ELF-1 (cell line): ENCODE data around the gene HSPA12B.

Source experiments
- DNase-seq: peaks from one replicate; pipeline ENCODE4 v3.0.0-alpha.2; 2016; ENCODE audit warnings: low read depth, low spot score

Gene HSPA12B

DNA sequence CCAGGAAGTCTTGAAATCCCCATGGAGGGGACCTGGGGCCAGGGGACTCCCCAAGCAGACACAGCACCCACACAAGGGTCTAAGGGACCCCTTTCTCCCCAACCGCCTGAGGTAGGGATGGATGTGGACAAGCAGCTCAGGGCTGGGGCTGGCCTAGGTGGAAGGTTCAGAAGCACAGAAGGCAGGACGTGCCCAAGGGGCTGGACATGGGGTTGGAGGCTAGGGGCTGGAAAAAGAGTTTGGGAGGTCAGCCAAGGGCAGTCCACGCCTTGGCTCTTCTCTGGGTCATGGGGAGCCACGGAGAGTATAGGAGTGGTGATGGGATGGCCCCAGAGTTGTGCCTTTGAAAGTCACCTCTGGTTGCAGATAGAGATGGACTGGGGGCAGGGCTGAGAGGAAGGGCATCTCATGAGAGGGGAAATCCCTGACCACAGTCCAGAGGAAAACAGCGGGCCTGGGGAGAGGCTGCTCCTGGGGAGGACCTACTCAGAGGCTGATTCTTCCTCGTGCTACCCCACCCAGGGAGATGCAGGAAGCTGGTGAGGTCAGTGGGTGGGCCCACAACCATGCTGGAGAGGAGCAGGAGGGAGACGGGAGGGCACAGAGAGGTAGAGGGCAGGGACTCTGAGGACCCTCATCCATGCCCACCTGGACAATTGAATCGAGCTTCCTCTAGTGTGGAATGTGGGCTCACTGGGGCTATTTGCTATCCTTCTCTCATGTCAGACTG, 2.5 kb upstream of the HSPA12B start:
- no peak for DNase-seq

DNA sequence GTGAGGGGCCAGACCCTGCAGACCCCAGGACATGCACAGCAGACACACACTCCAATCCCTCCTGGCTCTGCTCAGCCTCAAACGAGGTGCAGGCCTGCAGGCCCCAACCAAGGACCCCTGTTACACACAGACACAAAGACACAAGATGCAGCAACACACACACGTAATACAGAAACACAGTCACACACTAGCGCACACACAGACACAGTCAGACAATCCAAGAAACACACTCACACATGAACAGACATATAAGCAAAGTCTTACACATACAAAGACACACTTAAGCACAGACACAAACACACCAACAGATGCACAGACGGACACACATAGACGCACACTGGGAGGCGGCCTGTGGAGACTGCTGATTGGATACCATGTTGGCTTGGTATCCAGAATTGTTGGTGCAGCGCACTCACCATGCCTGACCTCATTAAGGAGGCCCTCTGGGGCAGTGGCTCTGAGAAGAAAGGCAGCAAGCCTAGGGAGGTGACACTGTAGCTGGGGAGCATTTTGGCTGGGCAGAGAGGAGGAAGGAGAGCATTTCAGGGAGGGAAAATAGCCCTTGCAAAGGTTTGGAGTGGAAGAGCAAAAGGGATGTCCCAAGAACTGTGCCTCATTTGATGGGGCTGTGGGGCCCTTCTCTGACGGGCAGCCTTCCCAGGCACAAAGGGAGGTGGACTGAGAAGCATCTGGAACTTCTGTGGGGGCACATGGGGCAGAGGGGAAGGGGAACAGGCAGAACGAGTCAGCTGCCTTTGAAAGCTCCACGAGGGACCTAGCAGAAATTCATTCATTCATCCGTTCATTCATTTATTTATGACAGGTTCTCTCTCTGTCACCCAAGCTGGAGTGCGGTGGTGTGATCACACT, 1.4 kb upstream of the HSPA12B start:
- DNase-seq: no peak

DNA sequence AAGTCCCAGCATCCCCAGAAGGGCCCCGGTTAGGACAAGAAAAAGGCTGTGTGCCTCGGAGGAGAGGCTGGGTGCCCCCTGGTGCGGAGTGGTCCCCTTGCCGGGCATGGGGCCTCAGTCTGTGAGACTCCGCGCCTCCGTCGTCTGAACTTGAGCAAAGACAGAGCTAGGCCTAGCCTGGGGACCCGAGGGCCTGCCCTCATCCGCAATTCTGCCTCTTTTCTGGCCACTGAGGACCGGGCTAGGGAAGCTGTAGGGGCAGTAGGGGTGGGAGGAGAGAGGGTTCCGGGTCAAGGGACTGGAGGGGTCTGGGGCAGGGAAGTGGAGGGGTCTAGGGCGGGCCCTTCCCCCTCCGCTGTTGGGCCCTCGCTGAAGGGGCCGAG, 550 bp upstream of the HSPA12B start:
- DNase-seq: no peak

GRCh38 chr20:3733119-3733995, 872 bp downstream of the HSPA12B start:
- DNase-seq: no peak

DNA sequence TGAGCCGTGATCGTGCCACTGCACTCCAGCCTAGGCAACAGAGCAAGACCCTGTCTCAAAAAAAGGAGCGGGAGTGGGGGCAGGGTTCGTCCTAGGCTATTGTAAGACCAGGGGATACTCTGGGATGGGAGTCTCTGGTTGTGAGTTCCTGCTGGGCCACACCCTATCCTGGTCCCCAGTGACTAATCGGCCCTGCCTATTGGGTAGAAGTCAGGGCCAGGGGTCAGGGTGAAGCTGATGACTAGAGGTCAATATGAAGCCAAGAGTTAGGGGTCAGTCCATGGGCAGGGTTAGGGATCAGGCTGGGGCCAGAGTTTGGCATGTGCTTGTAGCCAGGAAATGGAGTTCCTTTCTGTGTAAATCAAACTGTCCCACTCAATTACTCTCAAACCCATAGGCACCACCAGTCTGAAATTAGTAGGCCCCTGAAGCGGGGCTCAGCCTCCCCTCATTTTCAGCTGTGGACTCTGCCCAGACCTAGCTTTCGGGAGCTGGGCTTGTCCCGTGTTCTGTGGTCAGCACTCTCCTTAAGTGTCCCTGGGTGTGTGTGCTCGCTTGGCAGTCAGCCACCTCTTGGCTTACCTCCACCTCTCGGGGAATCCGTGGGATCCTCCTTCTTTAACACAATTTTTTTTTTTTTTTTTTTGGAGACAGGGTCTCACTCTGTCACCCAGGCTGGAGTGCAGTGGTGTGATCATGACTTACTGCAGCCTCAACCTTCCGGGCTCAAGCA, 1.8 kb downstream of the HSPA12B start:
- no peak for DNase-seq

DNA sequence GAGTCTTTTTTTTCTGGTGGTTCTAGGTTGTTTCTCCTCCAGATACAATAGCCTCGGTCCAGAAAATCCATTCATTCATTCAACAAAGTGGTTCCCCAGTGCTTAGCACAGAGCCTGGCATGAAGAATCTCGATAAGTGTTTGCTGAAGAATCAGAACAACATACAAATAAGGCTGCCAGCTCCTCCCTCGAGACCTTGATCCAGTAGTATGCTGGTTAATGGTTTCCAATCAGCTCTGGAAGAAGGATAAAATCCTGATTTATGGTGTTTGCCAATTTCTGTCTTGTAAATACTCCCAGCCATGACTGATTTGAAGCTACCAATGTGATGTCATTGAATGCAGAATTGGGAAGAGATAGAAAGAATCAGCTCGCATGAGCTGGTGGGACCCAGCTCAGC, 3.3 kb downstream of the HSPA12B start:
- no peak for DNase-seq

GRCh38 chr20:3738111-3739053, 5.9 kb downstream of the HSPA12B start:
- no peak for DNase-seq

GRCh38 chr20:3739054-3739925, 6.8 kb downstream of the HSPA12B start:
- DNase-seq: no peak

GRCh38 chr20:3739926-3740451, 7.5 kb downstream of the HSPA12B start:
- DNase-seq: no peak

DNA sequence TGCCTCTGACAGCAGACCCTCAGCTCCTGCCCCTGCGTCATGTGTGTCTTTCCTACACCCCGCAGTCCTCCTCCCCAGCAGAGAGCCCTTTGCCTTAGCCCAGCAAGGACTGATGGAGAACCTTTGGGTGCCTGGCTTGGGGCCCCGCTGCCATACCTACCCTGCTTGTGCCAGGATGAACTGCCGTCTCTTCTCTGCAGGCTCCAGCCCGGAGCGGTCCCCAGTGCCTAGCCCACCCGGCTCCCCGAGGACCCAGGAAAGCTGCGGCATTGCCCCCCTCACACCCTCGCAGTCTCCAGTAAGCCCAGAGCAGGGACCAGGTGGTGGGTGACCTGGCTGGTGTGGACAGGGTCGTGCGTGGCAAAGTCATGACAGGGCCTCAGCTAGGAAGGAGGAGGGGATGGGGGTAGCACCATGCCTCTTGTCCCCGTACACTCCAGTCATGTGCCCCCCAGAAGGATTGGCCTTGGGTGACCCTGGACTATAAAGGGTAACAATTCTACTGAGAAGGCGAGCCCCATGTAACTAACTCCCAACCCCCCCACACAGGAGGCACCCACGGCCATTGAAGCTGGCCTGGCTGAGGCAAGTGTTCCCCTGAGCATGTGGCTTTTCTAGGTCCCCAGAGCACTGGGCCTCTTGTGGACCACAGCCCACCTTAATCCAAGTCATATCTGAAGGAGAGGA, 8.3 kb downstream of the HSPA12B start:
- no peak for DNase-seq

DNA sequence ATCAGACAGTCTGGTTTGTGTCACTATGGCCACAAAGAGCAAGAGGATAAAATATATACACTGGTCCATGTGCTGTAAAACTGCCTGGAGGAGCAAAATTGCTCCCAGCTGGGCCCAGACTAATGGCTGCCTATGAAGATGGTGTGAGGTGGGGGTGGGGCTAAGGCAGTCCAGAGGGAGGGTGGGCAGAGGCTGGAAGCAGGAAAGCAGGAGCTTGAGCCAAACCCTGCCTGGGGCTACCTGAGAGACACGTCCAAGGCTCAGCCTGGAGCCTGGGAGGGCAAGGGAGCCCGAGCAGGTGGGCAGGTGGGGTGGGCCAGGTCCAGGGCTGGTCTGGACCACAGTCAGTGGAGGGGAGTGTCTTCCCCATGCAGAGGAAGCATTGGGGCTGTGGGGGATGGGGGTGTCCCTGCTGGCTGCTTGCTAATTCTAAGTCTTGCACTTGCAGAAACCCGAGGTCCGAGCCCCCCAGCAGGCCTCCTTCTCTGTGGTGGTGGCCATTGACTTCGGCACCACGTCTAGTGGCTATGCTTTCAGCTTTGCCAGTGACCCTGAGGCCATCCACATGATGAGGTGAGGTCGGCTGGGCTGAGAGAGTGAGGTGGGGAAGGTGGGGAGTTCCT, 9.5 kb downstream of the HSPA12B start:
- peak; percentile 49 for DNase-seq

GRCh38 chr20:3743251-3743650, 10.8 kb downstream of the HSPA12B start:
- DNase-seq: no peak

- DNase-seq: no peak
Observed at GRCh38 chr20:3744037-3744436, 11.6 kb downstream of the HSPA12B start.

GRCh38 chr20:3744806-3745685, 12.6 kb downstream of the HSPA12B start:
- peak; percentile 87 for DNase-seq

GRCh38 chr20:3745686-3746173, 13.2 kb downstream of the HSPA12B start:
- DNase-seq: no peak

DNA sequence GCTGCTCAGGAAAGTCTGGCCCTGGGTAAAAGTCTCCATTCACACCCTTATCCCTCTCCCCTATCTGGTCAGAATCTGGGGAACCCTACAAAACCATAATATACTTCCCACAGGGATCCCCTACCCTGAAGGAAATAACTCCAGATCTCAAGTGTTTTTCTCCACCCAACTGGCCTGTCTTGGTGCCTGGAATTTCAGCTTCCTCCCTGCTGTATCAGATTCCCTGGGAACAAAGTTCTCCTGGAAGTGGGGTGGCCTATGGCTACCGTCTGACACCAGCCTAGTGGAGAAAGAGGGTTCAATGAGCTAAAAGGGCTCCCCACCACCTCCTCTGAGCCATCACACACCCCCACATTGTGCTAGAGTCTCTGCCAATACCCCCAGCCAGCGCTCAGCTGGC, 15.0 kb downstream of the HSPA12B start:
- DNase-seq: no peak

GRCh38 chr20:3748073-3748472, 15.6 kb downstream of the HSPA12B start:
- DNase-seq: no peak
